Mucosa of stomach (tissue), 1 donor: Measurements from ENCODE around the gene IL12A.

Source experiments
- H3K27me3 ChIP-seq: one replicate; pipeline ENCODE4 v1.7.0; 2013; ENCODE audit warnings: mild to moderate bottlenecking, low read length; ENCODE audit not compliant: control insufficient read depth, insufficient read depth
- H3K36me3 ChIP-seq: one replicate; pipeline ENCODE4 v1.7.0; 2013; ENCODE audit warnings: low read length; ENCODE audit not compliant: control insufficient read depth, insufficient read depth
- H3K4me1 ChIP-seq: one replicate; pipeline ENCODE4 v1.7.0; 2013; ENCODE audit warnings: mild to moderate bottlenecking, low read length; ENCODE audit not compliant: control insufficient read depth, insufficient read depth
- H3K4me3 ChIP-seq: one replicate; pipeline ENCODE4 v1.7.0; 2013; ENCODE audit warnings: low read length
- H3K9ac ChIP-seq: one replicate; pipeline ENCODE4 v1.7.0; 2013; ENCODE audit warnings: mild to moderate bottlenecking, low read length, moderate library complexity
- H3K9me3 ChIP-seq: one replicate; pipeline ENCODE4 v1.7.0; 2013; ENCODE audit warnings: mild to moderate bottlenecking, low read length, moderate library complexity; ENCODE audit not compliant: control insufficient read depth
- donor health status: Pancreatic carcinoma.

Gene IL12A

DNA sequence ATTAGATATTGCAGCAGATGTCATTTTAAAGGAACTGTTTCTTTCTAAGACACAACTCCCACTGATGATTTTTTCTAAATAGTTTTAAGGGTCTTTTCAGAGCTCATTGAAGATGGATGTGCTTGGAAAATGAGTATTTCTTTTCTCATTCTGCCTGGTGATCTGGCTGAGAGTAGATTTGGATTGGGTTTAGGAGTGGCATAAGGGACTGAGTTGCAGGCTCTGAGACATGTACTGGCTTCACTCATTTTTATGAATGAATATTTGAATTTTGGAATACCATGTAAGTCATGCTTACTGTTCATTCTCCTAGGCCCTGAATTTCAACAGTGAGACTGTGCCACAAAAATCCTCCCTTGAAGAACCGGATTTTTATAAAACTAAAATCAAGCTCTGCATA lies 6.5 kb downstream of the IL12A start:
- Histone ChIP-seq H3K4me1 (no peaks in the 10 kb centered on the region), H3K9ac (no peak overlapping the region), H3K9me3 (no peaks in the 10 kb centered on the region), H3K27me3 (no peaks in the 10 kb centered on the region), H3K4me3 (no peak overlapping the region), H3K36me3 (no peaks in the 10 kb centered on the region)

DNA sequence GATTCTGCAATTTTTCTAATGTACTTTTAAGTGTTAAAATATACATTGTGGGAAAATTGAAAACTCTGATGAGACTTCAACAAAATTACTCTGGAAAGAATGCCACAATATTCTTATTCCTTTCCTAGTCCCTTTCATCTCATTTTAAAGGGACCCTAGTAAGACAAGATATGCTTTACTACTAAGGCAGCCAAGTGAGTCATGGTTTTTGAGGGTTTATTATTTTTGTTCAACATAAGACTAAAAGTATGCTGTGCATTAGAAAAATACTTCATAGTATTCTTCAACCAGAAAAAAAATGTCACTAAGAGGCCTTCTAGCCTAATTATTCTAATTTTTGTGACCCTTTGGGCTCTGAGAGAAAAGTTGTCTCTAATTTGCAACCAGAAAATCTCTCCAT lies 7.4 kb downstream of the IL12A start:
- H3K27me3 ChIP-seq, result no peaks in the 10 kb centered on the region
- no peak overlapping the region for H3K4me3 ChIP-seq
- no peaks in the 10 kb centered on the region for H3K9me3 ChIP-seq

GRCh38 chr3:159996959-159997358 lies 8.3 kb downstream of the IL12A start:
- H3K9me3 ChIP-seq, result no peaks in the 10 kb centered on the region
- no peaks in the 10 kb centered on the region for H3K27me3 ChIP-seq
- no peak overlapping the region for H3K9ac ChIP-seq
- no peaks in the 10 kb centered on the region for H3K36me3 ChIP-seq
- H3K4me3 ChIP-seq, result no peak overlapping the region
- no peaks in the 10 kb centered on the region for H3K4me1 ChIP-seq

More for the DNA sequence above, 7.4 kb downstream of the IL12A start:
- Histone ChIP-seq H3K36me3 (no peaks in the 10 kb centered on the region), H3K9ac (no peak overlapping the region), H3K4me1 (no peaks in the 10 kb centered on the region)

- no peaks in the 10 kb centered on the region for H3K27me3 ChIP-seq
- H3K4me1 ChIP-seq, result no peaks in the 10 kb centered on the region
- no peak overlapping the region for H3K9ac ChIP-seq
- no peaks in the 10 kb centered on the region for H3K36me3 ChIP-seq
- H3K4me3 ChIP-seq, result no peak overlapping the region
- H3K9me3 ChIP-seq, result no peaks in the 10 kb centered on the region
Measured at GRCh38 chr3:160001148-160001760, 12.6 kb downstream of the IL12A start.

- no peak overlapping the region for H3K4me3 ChIP-seq
- no peak overlapping the region for H3K9ac ChIP-seq
- H3K4me1 ChIP-seq, result no peaks in the 10 kb centered on the region
- no peaks in the 10 kb centered on the region for H3K36me3 ChIP-seq
- H3K27me3 ChIP-seq, result no peaks in the 10 kb centered on the region
- H3K9me3 ChIP-seq, result no peaks in the 10 kb centered on the region
Measured at GRCh38 chr3:160001850-160002623, 13.4 kb downstream of the IL12A start.

GRCh38 chr3:160003520-160004128 lies 15.0 kb downstream of the IL12A start:
- no peak overlapping the region for H3K4me3 ChIP-seq
- no peaks in the 10 kb centered on the region for H3K9me3 ChIP-seq
- H3K36me3 ChIP-seq, result no peaks in the 10 kb centered on the region
- H3K4me1 ChIP-seq, result no peaks in the 10 kb centered on the region
- no peaks in the 10 kb centered on the region for H3K27me3 ChIP-seq
- H3K9ac ChIP-seq, result no peak overlapping the region

GRCh38 chr3:160005004-160005403 lies 16.4 kb downstream of the IL12A start:
- H3K27me3 ChIP-seq, result no peaks in the 10 kb centered on the region
- H3K9me3 ChIP-seq, result no peaks in the 10 kb centered on the region
- H3K9ac ChIP-seq, result no peak overlapping the region
- no peaks in the 10 kb centered on the region for H3K36me3 ChIP-seq
- H3K4me1 ChIP-seq, result no peaks in the 10 kb centered on the region
- H3K4me3 ChIP-seq, result no peak overlapping the region

DNA sequence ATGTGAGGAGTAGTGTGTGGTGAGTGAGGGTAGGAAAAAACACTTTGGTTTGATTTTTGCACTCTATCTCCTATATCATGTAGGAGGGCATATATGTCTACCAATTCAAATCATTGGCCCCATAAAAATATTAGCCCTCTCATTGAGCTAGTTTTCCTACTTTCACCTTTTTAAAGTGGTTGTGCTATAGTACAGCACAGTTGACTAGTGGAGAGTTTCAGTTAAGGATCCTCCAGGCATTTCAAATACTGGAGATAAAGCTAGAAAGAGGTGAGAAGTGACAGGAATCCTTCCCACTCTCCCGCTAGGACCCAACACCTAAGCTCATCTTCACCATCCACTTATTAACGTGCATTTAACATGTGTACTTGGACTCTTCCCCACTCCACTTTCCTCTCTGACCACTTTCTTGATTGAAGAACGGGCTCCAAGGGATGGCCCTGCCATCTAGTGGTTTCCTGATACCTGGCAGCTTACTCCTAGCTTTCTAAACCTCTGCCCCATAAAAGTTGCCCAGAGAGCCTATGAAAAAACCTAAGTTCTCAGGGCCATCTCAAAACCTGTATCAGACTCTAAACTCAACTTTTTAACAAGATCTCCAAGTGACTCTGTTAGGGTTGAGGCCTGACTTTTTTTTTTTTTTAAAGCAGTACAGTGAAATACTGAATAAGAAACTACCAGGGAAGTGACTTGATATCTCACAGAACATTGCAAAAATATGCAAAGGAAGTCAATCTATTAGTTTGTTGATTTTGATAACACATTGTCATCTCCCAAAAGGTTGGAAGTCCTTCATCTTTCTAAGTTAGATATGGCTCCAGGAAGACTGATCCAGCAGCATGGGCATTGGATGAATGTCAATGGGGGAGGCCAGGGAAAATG lies 17.9 kb downstream of the IL12A start:
- Histone ChIP-seq H3K9me3 (no peaks in the 10 kb centered on the region), H3K36me3 (no peaks in the 10 kb centered on the region), H3K27me3 (no peaks in the 10 kb centered on the region), H3K4me3 (no peak overlapping the region), H3K9ac (no peak overlapping the region), H3K4me1 (no peaks in the 10 kb centered on the region)

- Histone ChIP-seq H3K4me1 (peaks cover 3% of the 10 kb centered on the region), H3K9me3 (no peaks in the 10 kb centered on the region), H3K27me3 (no peaks in the 10 kb centered on the region), H3K9ac (no peak overlapping the region), H3K36me3 (no peaks in the 10 kb centered on the region), H3K4me3 (no peak overlapping the region)
Measured at GRCh38 chr3:160008961-160009360, 20.3 kb downstream of the IL12A start.

DNA sequence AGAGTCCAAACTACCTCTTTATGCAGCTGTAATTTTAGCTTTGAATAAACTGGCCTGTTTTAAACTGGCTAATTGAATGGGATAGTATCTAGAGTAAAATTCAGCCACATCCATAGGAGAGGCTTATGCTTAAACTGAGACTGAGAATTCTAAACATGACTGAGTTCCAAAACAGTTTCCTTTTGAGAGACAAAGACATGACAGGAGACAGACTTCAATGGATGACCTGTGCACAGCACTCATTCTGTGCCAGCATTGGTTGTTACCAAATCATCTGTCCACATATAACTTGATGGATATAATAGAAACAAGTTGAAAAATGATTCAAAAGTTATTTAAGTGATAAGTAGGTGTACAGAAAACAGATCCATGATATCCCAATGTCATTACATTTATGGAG lies 20.9 kb downstream of the IL12A start:
- no peaks in the 10 kb centered on the region for H3K36me3 ChIP-seq
- no peak overlapping the region for H3K4me3 ChIP-seq
- no peak overlapping the region for H3K9ac ChIP-seq
- H3K9me3 ChIP-seq, result no peaks in the 10 kb centered on the region
- H3K27me3 ChIP-seq, result no peaks in the 10 kb centered on the region
- H3K4me1 ChIP-seq, result peaks cover 3% of the 10 kb centered on the region

DNA sequence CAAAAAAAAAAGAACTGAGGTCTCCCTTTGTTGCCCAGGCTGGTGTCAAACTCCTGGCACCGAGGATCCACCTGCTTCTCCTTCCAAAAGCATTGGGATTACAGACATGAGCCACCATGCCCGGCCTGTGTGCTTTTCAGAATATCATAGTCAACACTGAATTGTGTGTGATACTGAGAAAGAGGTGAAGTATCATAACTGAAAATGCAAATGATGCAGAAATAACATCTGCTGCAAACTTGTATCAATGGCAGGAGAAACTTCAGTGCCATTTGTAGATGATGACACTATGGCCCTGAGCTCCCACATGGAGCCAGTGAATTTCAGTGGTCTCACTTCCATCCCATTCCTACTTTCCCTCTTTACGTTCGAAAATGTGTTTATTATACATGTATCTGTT lies 21.9 kb downstream of the IL12A start:
- Histone ChIP-seq H3K27me3 (no peaks in the 10 kb centered on the region), H3K4me1 (peaks cover 3% of the 10 kb centered on the region), H3K9ac (no peak overlapping the region), H3K4me3 (no peak overlapping the region), H3K36me3 (no peaks in the 10 kb centered on the region), H3K9me3 (no peaks in the 10 kb centered on the region)

GRCh38 chr3:160012108-160012507 lies 23.5 kb downstream of the IL12A start:
- Histone ChIP-seq H3K36me3 (no peaks in the 10 kb centered on the region), H3K4me3 (no peak overlapping the region), H3K27me3 (no peaks in the 10 kb centered on the region), H3K9ac (no peak overlapping the region), H3K9me3 (no peaks in the 10 kb centered on the region), H3K4me1 (peaks cover 3% of the 10 kb centered on the region)
